COLO668 (cell line): ENCODE measurements around the gene CMIP.

Source experiments
- DNase-seq: peaks from one replicate; lab custom pipeline; 2025; ENCODE audit not compliant: unreplicated experiment; lab: John Stamatoyannopoulos, UW

CMIP gene

GRCh38 chr16:81632392-81633146 is 188.0 kb downstream of the CMIP start:
- peak; percentile 39 for DNase-seq

GRCh38 chr16:81633147-81633619 is 188.6 kb downstream of the CMIP start:
- DNase-seq = peak; percentile 72

GRCh38 chr16:81633680-81634379 is 189.2 kb downstream of the CMIP start:
- DNase-seq = no peak

GRCh38 chr16:81634380-81635062 is 189.9 kb downstream of the CMIP start:
- peak; percentile 44 for DNase-seq

- peak; percentile 57 for DNase-seq
Observed at GRCh38 chr16:81635063-81635937, 190.7 kb downstream of the CMIP start.

GRCh38 chr16:81636298-81636993 is 191.8 kb downstream of the CMIP start:
- DNase-seq = peak; percentile 82

- no peak for DNase-seq
Observed at GRCh38 chr16:81637336-81638235, 193.0 kb downstream of the CMIP start.

- DNase-seq = no peak
Observed at GRCh38 chr16:81638286-81638945, 193.8 kb downstream of the CMIP start.

GRCh38 chr16:81639348-81639747 is 194.7 kb downstream of the CMIP start:
- no peak for DNase-seq

GRCh38 chr16:81639931-81640680 is 195.5 kb downstream of the CMIP start:
- peak; percentile 27 for DNase-seq

- DNase-seq = no peak
Observed at GRCh38 chr16:81640681-81641070, 196.1 kb downstream of the CMIP start.

GRCh38 chr16:81641395-81642106 is 196.9 kb downstream of the CMIP start:
- DNase-seq = peak; percentile 87

GRCh38 chr16:81642107-81642436 is 197.5 kb downstream of the CMIP start:
- no peak for DNase-seq

GRCh38 chr16:81642943-81643342 is 198.3 kb downstream of the CMIP start:
- DNase-seq = no peak

GRCh38 chr16:81645266-81645694 is 200.7 kb downstream of the CMIP start:
- DNase-seq = peak; percentile 92

GRCh38 chr16:81645925-81646324 is 201.3 kb downstream of the CMIP start:
- DNase-seq = no peak

- no peak for DNase-seq
Observed at GRCh38 chr16:81646561-81646960, 202.0 kb downstream of the CMIP start.
